GM10248 (cell line): ENCODE results near the gene CDKN2A.

Experiments
- CTCF ChIA-PET: fragments of 300-600 bp; sonication (Branson Sonifier 250); formaldehyde crosslinking; extraction: SDS; loops from one replicate; lab custom pipeline; 2021; ENCODE audit warnings: antibody characterized with exemption; lab: Yijun Ruan, JAX
- POLR2A ChIA-PET: fragments of 350-650 bp; sonication (Branson Sonifier 250); formaldehyde crosslinking; extraction: SDS; loops from one replicate; lab custom pipeline; 2020; ENCODE audit warnings: antibody characterized with exemption; lab: Yijun Ruan, JAX
- DNase-seq: peaks from one replicate; pipeline ENCODE4 v3.0.0; 2012; ENCODE audit errors: extremely low spot score
- CTCF ChIP-seq: IDR thresholded peaks from 2 replicates; pipeline ENCODE4 v1.5.1; 2012; ENCODE audit warnings: mild to moderate bottlenecking, low read depth; ENCODE audit errors: extremely low read depth, missing control alignments, control extremely low read depth

Gene CDKN2A

GRCh38 chr9:21976334-21976875 lies 17.8 kb downstream of the CDKN2A start:
- no peak for TF ChIP-seq CTCF
- DNase-seq = no peak
- POLR2A ChIA-PET = no interaction called here
- CTCF ChIA-PET = interaction anchor here (1.0 to 4.0 kb wide), 6 partner anchors 10 to 43 kb away, joined by 3 to 27 read pairs (median 4); partner anchors contain the start of genes CDKN2A, CDKN2B and CDKN2B-AS1

- DNase-seq = peak; percentile 56
- ChIA-PET CTCF (interaction anchor here (1.6 to 4.0 kb wide), 2 partner anchors 20 to 33 kb away, joined by 4 to 27 read pairs; partner anchors contain the start of genes CDKN2A, CDKN2B and CDKN2B-AS1), POLR2A (no interaction called here)
- TF ChIP-seq CTCF = no peak
Observed at GRCh38 chr9:21974722-21975409, 19.3 kb downstream of the CDKN2A start.

- no peak for DNase-seq
- ChIA-PET CTCF (no interaction called here), POLR2A (no interaction called here)
- TF ChIP-seq CTCF = no peak
Observed at GRCh38 chr9:21974343-21974721, 19.9 kb downstream of the CDKN2A start.

GRCh38 chr9:21972361-21972760 lies 21.8 kb downstream of the CDKN2A start:
- CTCF ChIA-PET = interaction anchor here (0.9 to 4.0 kb wide), 4 partner anchors 11 to 160 kb away, joined by 3 to 27 read pairs (median 6); partner anchors contain the start of gene CDKN2B

GRCh38 chr9:21970800-21971640 lies 23.2 kb downstream of the CDKN2A start:
- ChIA-PET CTCF (interaction anchor here (1.1 to 4.0 kb wide), 6 partner anchors 13 to 268 kb away, joined by 4 to 27 read pairs (median 5); partner anchors contain the start of gene CDKN2B), POLR2A (no interaction called here)
- DNase-seq = no peak
- no peak for TF ChIP-seq CTCF

More at GRCh38 chr9:21972361-21972760, 21.8 kb downstream of the CDKN2A start:
- no peak for TF ChIP-seq CTCF
- POLR2A ChIA-PET = no interaction called here
- no peak for DNase-seq
